Body of pancreas (tissue), 4 donors: ENCODE data around the gene DDX3X.

ENCODE experiments used
- POLR2A ChIP-seq, 3 donors: fragments of 450-650 bp; IDR thresholded peaks; one replicate each; pipeline ENCODE4 v1.6.1; 2016; ENCODE audit warnings: antibody characterized with exemption in 3 of 3, mild to moderate bottlenecking in 2 of 3
- TF ChIP-seq, protein P1 (sequence below), 7 experiments: fragments of 450-650 bp in 4 of 7; fragments of 200-600 bp in 3 of 7; sonication (generic) in 3 of 7; IDR thresholded peaks; one replicate each; pipeline ENCODE4 v1.5.1; 2016 to 2019; ENCODE audit warnings: antibody characterized with exemption in 7 of 7

GRCh38 chrX:41332408-41333002 lies 1.5 kb upstream of the DDX3X start:
- TF ChIP-seq, protein P1, sequence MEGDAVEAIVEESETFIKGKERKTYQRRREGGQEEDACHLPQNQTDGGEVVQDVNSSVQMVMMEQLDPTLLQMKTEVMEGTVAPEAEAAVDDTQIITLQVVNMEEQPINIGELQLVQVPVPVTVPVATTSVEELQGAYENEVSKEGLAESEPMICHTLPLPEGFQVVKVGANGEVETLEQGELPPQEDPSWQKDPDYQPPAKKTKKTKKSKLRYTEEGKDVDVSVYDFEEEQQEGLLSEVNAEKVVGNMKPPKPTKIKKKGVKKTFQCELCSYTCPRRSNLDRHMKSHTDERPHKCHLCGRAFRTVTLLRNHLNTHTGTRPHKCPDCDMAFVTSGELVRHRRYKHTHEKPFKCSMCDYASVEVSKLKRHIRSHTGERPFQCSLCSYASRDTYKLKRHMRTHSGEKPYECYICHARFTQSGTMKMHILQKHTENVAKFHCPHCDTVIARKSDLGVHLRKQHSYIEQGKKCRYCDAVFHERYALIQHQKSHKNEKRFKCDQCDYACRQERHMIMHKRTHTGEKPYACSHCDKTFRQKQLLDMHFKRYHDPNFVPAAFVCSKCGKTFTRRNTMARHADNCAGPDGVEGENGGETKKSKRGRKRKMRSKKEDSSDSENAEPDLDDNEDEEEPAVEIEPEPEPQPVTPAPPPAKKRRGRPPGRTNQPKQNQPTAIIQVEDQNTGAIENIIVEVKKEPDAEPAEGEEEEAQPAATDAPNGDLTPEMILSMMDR (IDR thresholded peaks at IDR 0.05): no peak
- TF ChIP-seq POLR2A (IDR thresholded peaks at IDR 0.05): no peak
